T-helper 9 cell (primary cell): ENCODE results near the gene PSD2.

ENCODE experiments used
- DNase-seq: peaks from one replicate; pipeline ENCODE4 v3.0.0-alpha.2; 2020
- total RNA-seq, 2 donors: gene quantifications; one replicate each; lab custom pipeline; 2026; lab: John Stamatoyannopoulos, UW

PSD2 gene
- 0 to 0.24 reads per million in 2 donors for total RNA-seq

DNA sequence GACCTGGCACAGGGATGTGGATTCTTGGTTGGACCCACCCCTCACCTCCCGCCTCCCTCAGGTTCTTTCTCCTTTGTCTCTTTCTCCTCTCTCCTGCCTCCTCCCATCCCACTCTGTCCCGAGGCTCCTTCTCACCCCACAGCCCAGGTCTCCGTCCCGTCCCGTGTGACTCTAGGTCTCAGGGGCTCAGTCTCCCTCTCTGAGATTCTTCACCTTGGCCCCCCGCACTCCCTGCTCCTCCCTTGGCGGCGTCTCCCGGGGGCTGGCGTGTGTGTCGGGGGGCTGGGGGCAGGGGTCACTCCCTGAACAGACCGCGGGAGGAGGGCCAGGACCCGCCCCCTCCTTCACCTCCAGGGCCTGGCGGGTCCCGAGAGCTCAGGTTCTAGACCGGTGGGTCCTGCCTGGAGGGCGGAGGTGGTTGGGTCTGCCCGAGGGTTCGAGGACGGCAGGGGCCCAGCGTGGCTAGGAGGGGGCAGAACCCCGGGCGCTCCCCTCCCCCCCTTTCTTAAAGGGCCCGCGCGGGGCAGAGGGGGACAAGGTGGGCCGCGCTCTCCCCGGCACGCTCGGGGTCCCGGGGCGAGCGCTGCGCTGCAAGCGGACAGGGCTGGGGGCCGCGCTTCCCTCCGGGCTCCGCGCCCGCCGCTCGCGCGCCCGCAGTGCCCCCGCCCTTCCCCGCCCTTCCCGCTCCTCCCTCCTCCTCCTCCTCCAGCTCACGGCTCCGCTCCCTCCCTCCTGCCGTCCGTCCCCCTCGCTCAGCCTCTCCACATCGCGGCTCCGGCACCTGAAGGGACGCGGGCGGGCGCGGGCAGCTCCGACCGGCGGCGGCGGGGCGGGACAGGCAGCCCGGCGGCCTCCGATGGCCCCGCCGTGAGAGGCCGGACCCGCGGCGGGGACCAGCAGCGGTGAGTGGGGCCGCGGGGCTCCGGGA lies at the start of gene PSD2:
PSD2 (plus strand) TSS at position 735 of the 928 bp plus-strand sequence. CDS start 13,633 bp downstream, outside the sequence.
- peak; percentile 17 for DNase-seq

DNA sequence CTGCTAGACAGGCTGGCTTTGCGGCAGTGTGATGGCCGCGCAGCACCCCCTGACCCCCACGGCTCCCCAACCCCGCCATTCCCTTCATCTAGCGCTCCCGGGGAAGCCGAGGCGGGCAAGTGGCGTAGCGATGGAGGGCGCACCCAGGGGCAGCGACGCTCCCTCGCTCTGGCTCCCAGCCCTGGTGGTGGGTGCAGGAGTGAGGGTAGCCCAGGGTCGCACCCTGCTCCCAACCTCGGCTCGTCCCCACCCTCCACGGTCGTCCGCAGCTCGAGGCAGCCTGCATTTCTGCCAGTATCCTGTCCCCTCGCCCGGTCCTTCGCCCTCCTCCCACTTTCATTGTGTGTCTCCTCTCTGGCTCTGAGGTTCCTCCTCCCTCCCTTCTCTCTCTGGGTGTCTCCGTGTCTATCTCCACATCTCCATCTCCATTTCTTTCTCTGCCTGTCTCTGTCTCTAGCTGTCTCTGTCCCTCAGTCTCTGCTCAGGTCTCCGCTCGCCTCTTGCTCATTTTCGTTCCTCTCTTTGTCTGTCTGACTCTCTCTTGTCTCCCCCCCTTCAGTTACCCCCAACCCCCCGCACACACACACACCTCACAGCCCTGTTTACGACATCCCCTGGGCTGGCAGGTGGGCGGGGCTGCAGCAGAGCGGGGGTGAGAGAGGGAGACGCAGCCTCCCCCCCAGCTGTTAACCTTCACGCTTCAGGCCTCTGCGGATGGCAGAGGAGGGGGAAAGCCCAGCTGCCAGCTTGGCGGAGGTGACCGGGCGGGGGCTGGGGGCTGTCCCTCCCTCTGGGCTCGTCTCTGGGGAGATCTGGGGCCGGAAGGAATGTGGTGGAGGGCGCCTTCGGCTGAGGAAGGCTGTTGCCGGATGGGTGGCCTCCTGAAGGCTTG lies 48.7 kb upstream of the PSD2 start:
- peak; percentile 54 for DNase-seq

DNA sequence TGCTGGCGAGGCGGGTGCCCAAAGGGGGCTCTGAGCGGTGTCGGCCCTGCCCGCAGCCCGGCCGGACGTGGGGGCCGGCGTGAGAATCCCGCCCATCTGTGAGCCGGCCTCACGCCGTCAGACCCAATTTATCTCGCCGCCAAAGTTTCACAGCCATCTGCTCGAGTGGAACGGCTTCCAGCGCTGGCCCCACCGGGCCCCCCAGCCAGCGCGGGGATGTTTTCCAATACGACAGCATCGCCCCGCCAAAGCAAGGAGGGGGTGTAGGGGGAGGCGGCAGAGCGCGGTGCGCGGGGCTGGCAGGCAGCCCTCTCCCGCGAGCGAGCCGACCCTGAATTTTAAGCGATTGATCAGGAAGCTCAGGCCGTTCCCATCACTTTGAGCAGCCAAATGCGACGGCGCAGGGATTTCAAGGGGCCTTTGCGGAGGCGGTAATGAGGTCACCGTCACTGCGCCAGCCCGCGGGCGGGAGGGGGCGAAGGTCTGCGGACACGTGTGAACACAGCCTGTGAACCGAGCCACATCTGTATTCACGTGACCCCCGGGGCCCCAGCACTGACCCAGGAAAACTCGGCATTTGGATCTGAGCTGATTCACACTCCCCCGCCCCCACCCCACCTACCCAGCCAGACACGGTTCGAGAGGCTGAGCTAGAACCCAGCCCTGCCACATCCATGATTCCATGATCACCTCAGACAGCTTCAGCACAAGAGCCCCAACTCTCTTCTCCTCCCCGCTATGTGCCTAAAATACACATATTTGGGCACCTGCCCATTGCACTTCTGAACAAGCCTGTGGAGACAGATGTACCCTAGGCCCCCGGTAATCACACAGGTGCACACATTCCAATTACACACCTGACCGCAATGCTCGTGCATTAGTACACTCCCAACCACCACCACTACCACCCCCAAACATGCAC lies 47.8 kb upstream of the PSD2 start:
- DNase-seq = peak; percentile 36

DNA sequence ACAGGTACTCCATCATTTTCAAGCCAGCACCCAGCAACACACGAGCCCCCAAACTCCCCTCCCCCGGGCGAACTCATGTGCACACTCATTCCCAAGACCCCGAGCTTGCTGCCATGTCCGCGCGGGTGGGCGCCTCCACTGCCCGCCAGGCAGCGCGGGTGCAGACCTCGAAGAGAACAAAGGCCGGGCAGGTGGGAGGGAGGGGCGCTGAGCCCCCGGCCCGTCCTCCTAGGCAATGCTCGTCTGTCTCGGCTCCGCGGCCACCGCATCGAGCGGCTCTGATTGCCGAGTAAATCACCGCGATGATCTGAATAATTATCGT lies 47.1 kb upstream of the PSD2 start:
- DNase-seq = no peak

DNA sequence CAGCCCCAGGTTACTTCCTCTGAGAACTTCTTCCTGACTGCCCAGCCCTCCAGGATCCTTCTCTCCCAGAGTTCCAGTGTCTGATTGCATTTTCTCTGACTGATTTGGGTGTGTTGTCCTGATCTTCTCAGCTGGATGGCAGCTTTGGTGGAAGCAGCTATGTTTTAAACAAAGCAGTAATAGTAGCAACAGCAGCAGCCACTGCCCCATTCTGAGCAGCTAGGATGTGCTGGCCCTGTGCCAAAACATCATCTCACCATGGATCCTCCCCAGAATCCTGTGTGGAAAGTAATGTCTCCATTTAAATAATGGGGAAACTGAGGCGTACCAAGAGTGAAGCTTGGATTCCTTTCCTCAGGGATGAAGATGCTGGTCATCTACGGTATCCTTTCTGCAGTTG lies 46.4 kb upstream of the PSD2 start:
- DNase-seq = no peak

DNA sequence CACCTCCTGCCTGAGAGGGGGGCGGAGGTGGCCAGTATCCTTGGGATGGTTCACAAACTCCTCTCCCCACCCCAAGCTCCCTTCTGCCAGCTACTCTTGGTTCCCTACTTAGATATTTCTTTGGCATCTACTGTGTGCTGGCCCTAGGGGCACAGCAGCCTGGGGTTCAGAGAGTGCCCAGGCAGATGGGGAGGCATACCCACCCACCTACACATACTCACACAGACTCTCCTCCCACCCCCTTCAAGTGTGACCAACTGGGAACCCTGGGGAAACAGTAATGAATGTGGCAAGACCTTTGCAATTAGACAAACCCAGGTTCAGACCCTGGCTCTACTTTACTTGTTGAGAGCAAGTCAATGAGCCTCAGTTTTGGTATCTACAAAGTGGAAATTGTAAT lies 44.4 kb upstream of the PSD2 start:
- DNase-seq = no peak

- DNase-seq = no peak
Observed at GRCh38 chr5:139752506-139753473, 42.8 kb upstream of the PSD2 start.

- no peak for DNase-seq
Observed at GRCh38 chr5:139755892-139756671, 39.5 kb upstream of the PSD2 start.

DNA sequence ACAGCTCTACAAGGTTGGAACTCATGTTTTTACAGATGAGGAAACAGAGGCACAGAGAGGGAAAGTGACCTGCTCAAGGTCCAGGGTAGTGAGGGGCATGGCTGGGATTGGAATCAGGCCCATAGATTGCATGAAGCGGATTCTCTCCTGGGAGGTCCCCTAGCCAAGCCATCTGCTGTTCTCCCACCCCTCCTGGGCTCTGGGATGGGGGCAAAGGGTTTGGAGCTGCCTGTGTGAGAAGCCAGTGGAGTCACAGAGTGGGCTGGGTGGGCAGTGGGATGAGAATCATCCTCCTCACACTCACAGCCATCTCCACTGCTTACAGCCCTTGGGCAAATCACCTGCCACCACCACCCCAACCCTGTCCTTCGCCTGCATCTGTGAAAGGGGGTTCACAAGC lies 38.6 kb upstream of the PSD2 start:
- DNase-seq = no peak

DNA sequence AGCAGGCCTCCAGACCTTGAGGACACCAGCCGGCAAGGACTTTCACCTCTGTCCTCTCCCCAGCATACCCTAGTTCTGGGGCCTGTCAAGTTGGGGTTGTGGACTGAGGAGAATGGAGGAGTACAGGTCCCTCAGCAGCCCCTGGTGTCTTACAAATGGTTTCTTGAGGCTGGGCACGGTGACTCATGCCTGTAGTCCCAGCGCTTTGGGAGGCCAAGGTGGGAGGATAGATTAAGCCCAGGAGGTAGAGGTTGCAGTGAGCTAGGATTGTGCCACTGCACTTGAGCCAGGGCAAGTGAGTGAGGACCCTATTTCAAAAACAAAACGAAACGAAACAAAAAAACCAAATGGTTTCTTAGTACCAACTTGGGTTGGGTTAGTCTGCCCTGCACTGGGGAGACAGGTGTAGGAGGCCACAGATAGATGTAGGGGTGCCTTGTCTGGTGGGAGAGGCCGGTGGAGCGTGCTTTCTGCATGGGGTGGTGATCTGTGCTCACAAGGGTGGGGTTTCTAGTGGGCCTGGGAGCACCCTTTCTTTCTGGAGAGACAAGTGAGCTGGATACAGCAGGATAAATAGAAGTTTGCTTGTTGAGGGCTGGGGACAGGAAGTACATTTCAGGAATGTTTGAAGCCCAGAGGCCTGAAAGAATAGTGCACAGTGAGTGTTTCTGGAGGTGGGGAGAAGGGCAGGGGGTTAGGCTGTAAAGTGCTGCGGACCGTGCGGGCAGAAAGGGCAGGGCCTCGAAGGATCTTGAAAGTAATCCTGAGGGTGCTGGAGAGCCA lies 37.7 kb upstream of the PSD2 start:
- no peak for DNase-seq

GRCh38 chr5:139758510-139759075 lies 37.0 kb upstream of the PSD2 start:
- DNase-seq = no peak

- DNase-seq = no peak
Observed at GRCh38 chr5:139759219-139759721, 36.3 kb upstream of the PSD2 start.

- no peak for DNase-seq
Observed at GRCh38 chr5:139760066-139761056, 35.2 kb upstream of the PSD2 start.

GRCh38 chr5:139761057-139761450 lies 34.6 kb upstream of the PSD2 start:
- DNase-seq = no peak

- no peak for DNase-seq
Observed at GRCh38 chr5:139761501-139761900, 34.1 kb upstream of the PSD2 start.

- no peak for DNase-seq
Observed at GRCh38 chr5:139762615-139763170, 32.9 kb upstream of the PSD2 start.

GRCh38 chr5:139763280-139763929 lies 32.2 kb upstream of the PSD2 start:
- DNase-seq = no peak
